ENCODE measurements around the gene PDAP1. TPM values are rescaled to one million over a fixed set of nuclear protein-coding genes. Genes with fewer than 3 reads are reported as not detected.
A peak's percentile ranks its signal among the peaks of the same experiment; 100 is the strongest.
"Not testable (repeated sequence)": the region's sequence is repeated elsewhere in the genome, so short reads cannot be mapped to it uniquely, and the experiment has no call there.

The PDAP1 gene
- total and polyA plus RNA-seq, 12 donors, result 71.4 to 312 (median 97.6) TPM

- intact Hi-C loops (cut with DNase I), result no loop called here
- WGBS, 2 donors, result 40 to 45% methylated on average over 12 of the region's 12 CpGs
- Histone ChIP-seq H3K4me3 (peak overlapping the region in 9 of 10 donors; percentile 2 to 50 (median 33)), H3K27ac (peak overlapping the region; percentile 61 to 97 (median 89)), H3K27me3 (no peaks in the 10 kb centered on the region), H3K9me3 (no peaks in the 10 kb centered on the region), H3K36me3 (peaks cover 0 to 66% (median 0%) of the 10 kb centered on the region in 9 donors), H3K4me1 (peaks cover 14 to 90% (median 51%) of the 10 kb centered on the region in 9 donors)
- peak in 1 of 2 donors; percentile 59 for DNase-seq
- peak; percentile 26 to 72 (median 56) for ATAC-seq
- TF ChIP-seq, protein P1, sequence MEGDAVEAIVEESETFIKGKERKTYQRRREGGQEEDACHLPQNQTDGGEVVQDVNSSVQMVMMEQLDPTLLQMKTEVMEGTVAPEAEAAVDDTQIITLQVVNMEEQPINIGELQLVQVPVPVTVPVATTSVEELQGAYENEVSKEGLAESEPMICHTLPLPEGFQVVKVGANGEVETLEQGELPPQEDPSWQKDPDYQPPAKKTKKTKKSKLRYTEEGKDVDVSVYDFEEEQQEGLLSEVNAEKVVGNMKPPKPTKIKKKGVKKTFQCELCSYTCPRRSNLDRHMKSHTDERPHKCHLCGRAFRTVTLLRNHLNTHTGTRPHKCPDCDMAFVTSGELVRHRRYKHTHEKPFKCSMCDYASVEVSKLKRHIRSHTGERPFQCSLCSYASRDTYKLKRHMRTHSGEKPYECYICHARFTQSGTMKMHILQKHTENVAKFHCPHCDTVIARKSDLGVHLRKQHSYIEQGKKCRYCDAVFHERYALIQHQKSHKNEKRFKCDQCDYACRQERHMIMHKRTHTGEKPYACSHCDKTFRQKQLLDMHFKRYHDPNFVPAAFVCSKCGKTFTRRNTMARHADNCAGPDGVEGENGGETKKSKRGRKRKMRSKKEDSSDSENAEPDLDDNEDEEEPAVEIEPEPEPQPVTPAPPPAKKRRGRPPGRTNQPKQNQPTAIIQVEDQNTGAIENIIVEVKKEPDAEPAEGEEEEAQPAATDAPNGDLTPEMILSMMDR (IDR thresholded peaks at IDR 0.05), result no peak
These were observed 28.2 kb downstream of the PDAP1 start for GRCh38 chr7:99380032-99380822.

DNA sequence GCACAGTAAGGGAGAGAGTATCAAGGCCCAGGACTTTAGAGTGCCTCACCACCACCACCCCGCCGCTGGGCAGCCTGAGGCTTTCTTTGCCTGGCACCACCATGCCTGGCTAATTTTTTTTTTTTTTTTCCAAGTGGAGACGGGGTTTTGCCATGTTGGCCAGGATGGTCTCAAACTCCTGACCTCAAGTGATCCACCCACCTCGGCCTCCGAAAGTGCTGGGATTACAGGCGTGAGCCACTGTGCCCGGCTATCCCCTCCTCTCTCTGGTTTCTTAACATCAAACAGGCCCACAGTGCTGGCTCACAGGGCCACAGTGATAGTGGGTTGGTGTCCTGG is 28.7 kb downstream of the PDAP1 start:
- H3K4me1 ChIP-seq, result peaks cover 14 to 89% (median 51%) of the 10 kb centered on the region in 9 donors
- peaks cover 0 to 66% (median 0%) of the 10 kb centered on the region in 9 donors for H3K36me3 ChIP-seq
- not testable (repeated sequence) for DNase-seq, H3K27me3 ChIP-seq, ATAC-seq, H3K9me3 ChIP-seq
- WGBS, 2 donors, result 47 to 62% methylated on average over 7 of the region's 7 CpGs
- intact Hi-C loops (cut with DNase I), result loop anchor here in 1 of 10 donors (10.0 kb wide), 1 partner anchor 125 kb away; the partner anchor contains the start of genes ZKSCAN5 and ZNF394
- peak overlapping the region in 9 of 10 donors; percentile 2 to 50 (median 33) for H3K4me3 ChIP-seq
- H3K27ac ChIP-seq, result peak overlapping the region; percentile 61 to 97 (median 89)

DNA sequence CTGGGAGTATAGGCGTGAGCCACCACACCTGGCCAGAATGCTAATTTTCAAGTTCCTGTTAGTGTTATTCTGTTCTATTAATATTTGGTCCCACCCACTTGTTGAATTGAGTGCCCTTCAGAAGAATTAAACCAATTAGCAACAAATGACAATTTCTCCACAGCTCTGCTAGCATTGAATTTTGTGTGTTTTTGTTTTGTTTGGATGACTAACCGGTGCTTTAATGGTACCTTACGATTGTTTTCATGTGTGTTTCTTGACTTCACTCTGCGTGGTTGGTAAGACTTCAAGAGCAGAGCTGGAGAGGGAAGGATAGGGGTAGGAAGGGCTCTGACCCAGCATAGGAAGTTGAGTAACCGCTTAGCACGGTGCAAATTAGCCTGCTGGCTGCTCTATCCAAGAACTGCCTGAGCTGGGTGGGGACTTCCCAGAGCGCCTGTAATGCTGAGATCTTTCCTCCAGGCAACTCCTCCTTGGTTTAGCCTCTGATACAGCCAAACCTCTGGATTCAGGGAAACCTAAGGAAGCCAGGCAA is 29.3 kb downstream of the PDAP1 start:
- peak overlapping the region; percentile 61 to 97 (median 89) for H3K27ac ChIP-seq
- DNase-seq (peak; percentile 47 to 82), ATAC-seq (peak; percentile 60 to 82 (median 70))
- H3K4me3 ChIP-seq, result peak overlapping the region in 8 of 10 donors; percentile 2 to 50 (median 34)
- TF ChIP-seq, protein P1 (IDR thresholded peaks at IDR 0.05), result no peak
- H3K4me1 ChIP-seq, result peaks cover 14 to 84% (median 51%) of the 10 kb centered on the region in 9 donors
- H3K9me3 ChIP-seq, result no peaks in the 10 kb centered on the region
- intact Hi-C loops (cut with DNase I), result loop anchor here in 1 of 10 donors (10.0 kb wide), 1 partner anchor 126 kb away; the partner anchor contains the start of genes ZKSCAN5 and ZNF394
- peaks cover 0 to 62% (median 0%) of the 10 kb centered on the region in 9 donors for H3K36me3 ChIP-seq
- H3K27me3 ChIP-seq, result no peaks in the 10 kb centered on the region
- 38 to 49% methylated on average over 7 of the region's 7 CpGs for WGBS, 2 donors

GRCh38 chr7:99375070-99375807 is 33.2 kb downstream of the PDAP1 start:
- peak overlapping the region; percentile 75 to 97 (median 90) for H3K4me3 ChIP-seq
- 5 to 6% methylated on average over 42 to 58 of the region's 58 CpGs for WGBS, 2 donors
- peaks cover 5 to 66% (median 42%) of the 10 kb centered on the region in 9 donors for H3K4me1 ChIP-seq
- H3K27ac ChIP-seq, result peak overlapping the region; percentile 91 to 98 (median 97)
- H3K27me3 ChIP-seq, result no peaks in the 10 kb centered on the region
- ATAC-seq (peak; percentile 70 to 82 (median 76)), DNase-seq (peak; percentile 81 to 87)
- H3K36me3 ChIP-seq, result peaks cover 0 to 31% (median 0%) of the 10 kb centered on the region in 9 donors
- intact Hi-C loops (cut with DNase I), result loop anchor here in 2 of 10 donors (2.0 to 10.0 kb wide), 2 partner anchors 34 to 130 kb away; partner anchors contain the start of genes BUD31 (in 1 of the 2), PDAP1 (in 1 of the 2), ZKSCAN5 (in 1 of the 2) and ZNF394 (in 1 of the 2)
- TF ChIP-seq, protein P1 (IDR thresholded peaks at IDR 0.05), result no peak
- no peaks in the 10 kb centered on the region for H3K9me3 ChIP-seq
